MCF 10A (cell line): ENCODE results near the gene NR4A1. TPM values are rescaled to one million over a fixed set of nuclear protein-coding genes. Genes with fewer than 3 reads are reported as not detected.

Experiments
- BruUV-seq: library from RNA; stranded (reverse); fragments of 400-500 nt; replicated peaks from 2 replicates; lab custom pipeline; 2021; lab: Mats Ljungman, UMichigan
- CTCF ChIA-PET: fragments of 300-600 bp; sonication (Branson Sonifier 250); formaldehyde crosslinking; extraction: SDS; loops from one replicate; lab custom pipeline; 2021; ENCODE audit warnings: antibody characterized with exemption, inconsistent platforms; lab: Yijun Ruan, JAX
- POLR2A ChIA-PET: fragments of 300-600, 350-650 bp; sonication (Branson Sonifier 250); formaldehyde crosslinking; extraction: SDS; loops from one replicate; lab custom pipeline; 2020; ENCODE audit warnings: antibody characterized with exemption, inconsistent platforms; lab: Yijun Ruan, JAX
- DNase-seq: peaks from one replicate; pipeline ENCODE4 v3.0.0-alpha.2; 2018; ENCODE audit not compliant: unreplicated experiment
- H3K27ac Mint-ChIP-seq: one replicate; pipeline ENCODE4 v1.8.0; 2022; ENCODE audit warnings: mild to moderate bottlenecking, low read depth, mixed read lengths; ENCODE audit not compliant: unreplicated experiment
- H3K27me3 Mint-ChIP-seq: one replicate; pipeline ENCODE4 v1.8.0; 2022; ENCODE audit warnings: mixed read lengths; ENCODE audit not compliant: insufficient read depth, unreplicated experiment
- H3K36me3 Mint-ChIP-seq: one replicate; pipeline ENCODE4 v1.8.0; 2022; ENCODE audit warnings: mild to moderate bottlenecking, moderate library complexity, mixed read lengths; ENCODE audit not compliant: insufficient read depth, unreplicated experiment
- H3K4me1 Mint-ChIP-seq: one replicate; pipeline ENCODE4 v1.8.0; 2022; ENCODE audit warnings: mixed read lengths; ENCODE audit not compliant: insufficient read depth, unreplicated experiment
- H3K4me3 Mint-ChIP-seq: one replicate; pipeline ENCODE4 v1.8.0; 2022; ENCODE audit warnings: mild to moderate bottlenecking, moderate library complexity, mixed read lengths; ENCODE audit not compliant: unreplicated experiment
- H3K9me3 Mint-ChIP-seq: one replicate; pipeline ENCODE4 v1.8.0; 2022; ENCODE audit warnings: mixed read lengths; ENCODE audit not compliant: unreplicated experiment
- intact Hi-C: fragments of 100-400 bp; cut with micrococcal nuclease; formaldehyde crosslinking; loops from 2 replicates; pipeline ENCODE4 v1.14.1; 2022
- total RNA-seq: library from RNA; stranded (reverse); gene quantifications from 2 replicates; pipeline ENCODE4 v1.2.3, GENCODE V29; 2022
- TF ChIP-seq, protein P1 (sequence below): fragments of 200-600 bp; IDR thresholded peaks from one replicate; pipeline ENCODE4 v1.8.0; 2022; ENCODE audit warnings: antibody characterized with exemption, mild to moderate bottlenecking; ENCODE audit not compliant: unreplicated experiment

The NR4A1 gene
- total RNA-seq, 1 experiment from 2014 or later, result 2.9 TPM

DNA sequence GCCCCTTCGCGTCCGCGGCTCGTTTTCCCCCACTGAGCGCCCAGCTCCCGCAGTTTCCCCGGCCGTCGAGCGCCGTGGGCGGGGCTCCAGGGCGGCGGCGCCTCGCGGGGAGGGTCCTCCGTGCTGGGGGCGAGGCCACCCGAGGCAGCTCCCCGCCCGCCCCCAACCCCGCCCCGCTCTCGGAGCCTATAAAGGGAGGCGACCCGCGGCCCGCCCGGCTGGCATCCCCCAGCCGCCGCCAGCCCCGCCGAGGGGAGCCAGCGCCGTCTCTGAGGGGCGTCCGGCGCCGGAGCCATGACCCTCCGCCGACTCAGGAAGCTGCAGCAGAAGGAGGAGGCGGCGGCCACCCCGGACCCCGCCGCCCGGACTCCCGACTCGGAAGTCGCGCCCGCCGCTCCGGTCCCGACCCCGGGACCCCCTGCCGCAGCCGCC is 44.5 kb upstream of the NR4A1 start, which contains the start of gene TAMALIN:
TAMALIN (plus strand) TSS at position 221 of the 432 bp plus-strand sequence; CDS start at position 295, 74 bp downstream.
- no peaks in the 10 kb centered on the region for H3K36me3 Mint-ChIP-seq
- H3K4me1 Mint-ChIP-seq, result no peaks in the 10 kb centered on the region
- H3K27me3 Mint-ChIP-seq, result peaks cover 20% of the 10 kb centered on the region
- H3K27ac Mint-ChIP-seq, result no peak within 1 kb of the TSS
- no peak within 1 kb of the TSS for H3K4me3 Mint-ChIP-seq
- no peak for DNase-seq
- ChIA-PET CTCF (interaction anchor here (0.6 to 5.3 kb wide), 5 partner anchors 16 to 113 kb away, joined by 3 to 97 read pairs (median 3); no protein-coding TSS in a partner anchor), POLR2A (no interaction called here)
- intact Hi-C loops, result no loop called here
- BruUV-seq, result no TSS peak
- H3K9me3 Mint-ChIP-seq, result no peaks in the 10 kb centered on the region
- TF ChIP-seq, protein P1, sequence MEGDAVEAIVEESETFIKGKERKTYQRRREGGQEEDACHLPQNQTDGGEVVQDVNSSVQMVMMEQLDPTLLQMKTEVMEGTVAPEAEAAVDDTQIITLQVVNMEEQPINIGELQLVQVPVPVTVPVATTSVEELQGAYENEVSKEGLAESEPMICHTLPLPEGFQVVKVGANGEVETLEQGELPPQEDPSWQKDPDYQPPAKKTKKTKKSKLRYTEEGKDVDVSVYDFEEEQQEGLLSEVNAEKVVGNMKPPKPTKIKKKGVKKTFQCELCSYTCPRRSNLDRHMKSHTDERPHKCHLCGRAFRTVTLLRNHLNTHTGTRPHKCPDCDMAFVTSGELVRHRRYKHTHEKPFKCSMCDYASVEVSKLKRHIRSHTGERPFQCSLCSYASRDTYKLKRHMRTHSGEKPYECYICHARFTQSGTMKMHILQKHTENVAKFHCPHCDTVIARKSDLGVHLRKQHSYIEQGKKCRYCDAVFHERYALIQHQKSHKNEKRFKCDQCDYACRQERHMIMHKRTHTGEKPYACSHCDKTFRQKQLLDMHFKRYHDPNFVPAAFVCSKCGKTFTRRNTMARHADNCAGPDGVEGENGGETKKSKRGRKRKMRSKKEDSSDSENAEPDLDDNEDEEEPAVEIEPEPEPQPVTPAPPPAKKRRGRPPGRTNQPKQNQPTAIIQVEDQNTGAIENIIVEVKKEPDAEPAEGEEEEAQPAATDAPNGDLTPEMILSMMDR, result no peak

DNA sequence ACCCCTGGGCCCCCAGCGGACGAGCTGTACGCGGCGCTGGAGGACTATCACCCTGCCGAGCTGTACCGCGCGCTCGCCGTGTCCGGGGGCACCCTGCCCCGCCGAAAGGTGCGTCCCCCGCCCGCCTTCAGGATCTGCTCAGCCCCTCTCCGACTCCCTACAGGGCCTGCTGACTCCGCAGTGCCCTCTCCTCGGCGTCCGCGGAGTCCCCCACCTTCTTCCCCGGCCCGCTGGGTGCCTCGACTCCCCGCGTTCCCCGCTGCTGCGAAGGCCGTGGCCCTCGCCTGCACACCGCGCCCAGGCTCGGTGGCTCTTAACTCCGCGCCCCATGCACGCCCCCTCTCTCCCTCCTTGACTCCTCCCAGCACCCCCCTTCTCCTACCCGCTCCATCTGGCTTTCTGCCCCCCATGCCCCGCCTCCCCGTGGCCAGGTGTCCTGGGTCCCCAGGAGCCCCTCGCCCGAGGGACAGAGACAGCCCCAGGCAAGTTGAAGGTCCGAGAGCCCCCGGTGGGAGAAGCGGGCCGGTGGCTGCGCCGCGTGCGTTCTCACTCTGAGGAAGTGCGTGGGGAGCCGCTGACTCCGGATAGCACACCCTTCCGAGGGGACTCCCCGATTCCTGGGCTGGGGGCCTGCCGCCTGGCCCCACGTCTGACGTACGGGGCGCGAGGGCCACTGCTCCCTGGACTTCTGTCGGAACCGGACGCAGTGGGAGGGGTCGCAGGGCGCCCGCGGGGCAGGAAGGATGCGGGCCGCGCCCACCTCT is 43.9 kb upstream of the NR4A1 start:
- POLR2A ChIA-PET, result no interaction called here
- Mint-ChIP-seq H3K4me1 (no peaks in the 10 kb centered on the region), H3K27me3 (peaks cover 20% of the 10 kb centered on the region), H3K27ac (no peak overlapping the region), H3K36me3 (no peaks in the 10 kb centered on the region), H3K4me3 (no peak overlapping the region), H3K9me3 (no peaks in the 10 kb centered on the region)
- no TSS peak for BruUV-seq
- TF ChIP-seq, protein P1, result no peak
- no peak for DNase-seq
- CTCF ChIA-PET, result interaction anchor here (0.6 to 0.9 kb wide), 2 partner anchors 16 to 113 kb away, joined by 3 read pairs; no protein-coding TSS in a partner anchor
- intact Hi-C loops, result no loop called here

DNA sequence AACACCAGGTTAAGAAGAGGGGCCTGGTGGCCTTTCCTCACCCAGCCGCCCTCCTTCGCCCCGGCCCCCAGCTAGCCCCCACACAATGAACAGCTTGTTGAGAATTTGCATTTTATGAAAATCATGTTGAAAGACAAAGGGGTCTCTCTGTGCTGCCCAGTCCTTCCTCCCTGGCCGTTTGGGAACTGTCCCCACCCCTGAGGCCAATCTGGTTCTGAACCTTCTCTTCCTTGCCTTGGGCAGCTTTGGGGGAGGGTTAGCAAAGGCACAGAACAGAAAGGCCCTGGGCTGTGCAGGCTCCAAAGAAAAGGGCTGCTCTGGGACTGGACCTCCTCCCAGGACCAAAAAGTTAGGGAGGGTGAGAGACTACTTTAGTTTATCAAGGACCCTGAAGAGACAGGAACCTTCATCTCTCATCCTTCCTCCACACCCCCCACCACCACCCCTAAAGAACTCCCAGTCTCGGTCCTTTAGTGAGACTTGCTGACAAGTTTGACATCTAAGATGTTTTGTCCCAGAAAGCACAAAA is 43.2 kb upstream of the NR4A1 start:
- H3K9me3 Mint-ChIP-seq, result no peaks in the 10 kb centered on the region
- no peaks in the 10 kb centered on the region for H3K36me3 Mint-ChIP-seq
- no TSS peak for BruUV-seq
- peaks cover 20% of the 10 kb centered on the region for H3K27me3 Mint-ChIP-seq
- no peak overlapping the region for H3K27ac Mint-ChIP-seq
- no peak overlapping the region for H3K4me3 Mint-ChIP-seq
- DNase-seq, result no peak
- no peaks in the 10 kb centered on the region for H3K4me1 Mint-ChIP-seq
- CTCF ChIA-PET, result interaction anchor here (0.7 to 8.2 kb wide), 2 partner anchors 9 to 16 kb away, joined by 3 to 48 read pairs; no protein-coding TSS in a partner anchor
- TF ChIP-seq, protein P1, result no peak
- POLR2A ChIA-PET, result no interaction called here
- intact Hi-C loops, result no loop called here

DNA sequence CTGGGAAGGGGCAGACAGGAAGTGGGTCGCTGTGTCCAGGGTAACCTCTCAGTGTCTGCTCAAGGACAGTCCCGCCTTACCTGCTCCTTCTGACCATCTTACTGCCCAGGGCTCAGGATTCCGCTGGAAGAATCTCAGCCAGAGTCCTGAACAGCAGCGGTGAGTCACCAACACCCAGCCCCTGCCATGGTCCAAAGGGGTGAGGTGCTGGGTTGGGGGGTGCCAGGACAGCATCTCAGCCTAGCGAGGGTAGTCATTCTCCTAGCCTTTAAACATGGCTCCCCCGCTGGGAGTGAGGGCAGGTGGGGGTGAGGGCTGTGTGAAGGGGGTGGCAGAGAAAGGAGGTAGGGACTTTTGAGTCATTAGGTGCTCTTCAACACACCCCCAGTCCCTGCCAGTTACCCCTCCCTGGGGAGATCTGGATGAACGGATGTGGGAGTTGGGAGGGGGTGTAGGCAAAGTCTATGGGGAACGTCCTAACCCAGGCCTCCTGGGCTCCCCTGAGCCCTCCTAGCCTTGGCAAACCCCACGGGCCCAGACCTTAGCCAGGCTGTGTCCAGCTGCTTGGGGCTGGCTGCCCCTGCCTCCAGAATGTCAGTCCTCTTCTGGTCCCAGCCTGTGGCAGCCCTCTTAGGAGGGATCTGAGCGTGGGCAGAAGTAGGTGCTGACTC is 42.0 kb upstream of the NR4A1 start:
- Mint-ChIP-seq H3K27ac (no peak overlapping the region), H3K9me3 (no peaks in the 10 kb centered on the region), H3K36me3 (no peaks in the 10 kb centered on the region), H3K4me3 (no peak overlapping the region), H3K4me1 (no peaks in the 10 kb centered on the region), H3K27me3 (peaks cover 20% of the 10 kb centered on the region)
- ChIA-PET POLR2A (no interaction called here), CTCF (interaction anchor here (0.5 to 8.2 kb wide), 4 partner anchors 11 to 62 kb away, joined by 3 to 48 read pairs (median 4); no protein-coding TSS in a partner anchor)
- intact Hi-C loops, result no loop called here
- DNase-seq, result no peak
- TF ChIP-seq, protein P1, result no peak
- no TSS peak for BruUV-seq
